ENCODE data around the gene HSPA1A. TPM values are rescaled to one million over a fixed set of nuclear protein-coding genes. Genes with fewer than 3 reads are reported as not detected.

Gene HSPA1A
- total RNA-seq, 1 experiment from 2014 or later, result 57.2 TPM

DNA sequence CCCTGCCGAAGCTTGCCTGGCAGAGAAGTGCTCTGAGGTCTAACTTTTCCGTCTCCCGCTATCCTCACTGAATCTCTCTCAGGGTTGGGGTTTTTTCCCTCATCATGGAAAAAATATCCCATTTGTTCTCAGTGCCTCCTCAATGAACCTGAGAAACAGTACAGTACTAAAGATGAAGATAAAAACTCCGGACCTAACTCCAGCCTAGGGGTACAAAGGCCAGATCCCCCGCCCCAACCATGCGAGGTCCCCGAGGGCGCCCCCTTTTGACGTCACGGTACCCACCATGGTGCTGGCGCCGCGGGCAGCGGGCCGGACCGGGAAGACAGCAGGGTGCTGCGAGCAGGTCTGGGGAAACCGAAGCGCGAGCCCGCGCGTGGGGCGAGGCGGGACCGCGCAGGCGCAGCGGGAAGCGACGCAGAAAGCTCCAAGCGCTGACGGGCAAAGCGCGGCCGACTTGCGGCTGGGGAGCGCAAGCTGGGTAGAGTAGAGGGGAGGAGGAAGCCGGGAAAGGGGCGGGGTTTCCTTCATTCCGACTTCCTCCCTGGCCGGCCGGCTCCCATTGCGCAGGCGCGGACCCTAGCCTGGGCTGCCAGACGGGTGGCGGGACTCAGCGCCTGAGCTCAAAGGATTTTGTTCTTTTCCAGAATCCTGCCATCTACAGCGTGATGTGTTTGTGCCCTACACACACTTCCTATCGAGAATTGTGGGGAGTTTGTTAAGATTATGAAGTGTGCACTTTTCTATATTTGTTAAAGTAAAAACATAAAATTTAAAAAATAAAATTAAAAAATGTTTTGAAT lies 8.7 kb upstream of the HSPA1A start, which contains the start of gene LSM2:
LSM2 (minus strand) TSS at position 497 of the 803 bp plus-strand sequence; CDS start at position 288, 209 bp downstream.
- DNase-seq (ENCODE audit: low spot score) (peak; percentile 98), ATAC-seq (peak; percentile 95)
- Mint-ChIP-seq H3K27ac (peak within 1 kb of the TSS; percentile 99), H3K36me3 (peaks cover 17% of the 10 kb centered on the region), H3K9me3 (no peaks in the 10 kb centered on the region), H3K4me1 (peaks cover 9% of the 10 kb centered on the region), H3K27me3 (ENCODE audit: low read depth) (no peaks in the 10 kb centered on the region; the same call in 1 of the 2 replicates), H3K4me3 (peak within 1 kb of the TSS; percentile 99)
- ChIA-PET POLR2A (interaction anchor here (0.6 to 1.9 kb wide), 12 partner anchors 7 to 166 kb away, joined by 3 to 23 read pairs (median 4); partner anchors contain the start of genes DXO, HSPA1A, HSPA1B and HSPA1L), CTCF (interaction anchor here (0.6 to 2.7 kb wide), 26 partner anchors 9 to 260 kb away, joined by 3 to 30 read pairs (median 4); partner anchors contain the start of genes ATP6V1G2, C6orf47, DDAH2 and HSPA1A)
- TF ChIP-seq MXD4 (CRISPR knock-in tag; IDR thresholded peaks at IDR 0.05; ENCODE audit: borderline replicate concordance) (no peak), SP1 (CRISPR knock-in tag; conservative IDR thresholded peaks at IDR 0.05) (peak; percentile 90), ZBTB21 (CRISPR knock-in tag; IDR thresholded peaks at IDR 0.05; ENCODE audit: borderline replicate concordance) (no peak), ZNF512 (CRISPR knock-in tag; IDR thresholded peaks at IDR 0.05; ENCODE audit: borderline replicate concordance) (no peak), PREB (CRISPR knock-in tag; IDR thresholded peaks at IDR 0.05; ENCODE audit: borderline replicate concordance) (no peak), PRDM15 (CRISPR knock-in tag; IDR thresholded peaks at IDR 0.05) (no peak), RORB (CRISPR knock-in tag; IDR thresholded peaks at IDR 0.05) (no peak), ZNF425 (CRISPR knock-in tag; conservative IDR thresholded peaks at IDR 0.05) (no peak), SMAD3 (CRISPR knock-in tag; IDR thresholded peaks at IDR 0.05; ENCODE audit: borderline replicate concordance) (peak; percentile 54; the same call in 1 of the 2 replicates), NFYB (CRISPR knock-in tag; conservative IDR thresholded peaks at IDR 0.05; ENCODE audit: low read depth) (no peak), ZNF317 (CRISPR knock-in tag; IDR thresholded peaks at IDR 0.05; ENCODE audit: borderline replicate concordance, low read depth) (no peak), NR3C1 (CRISPR knock-in tag; conservative IDR thresholded peaks at IDR 0.05; ENCODE audit: low read depth) (no peak), NFE2L1 (CRISPR knock-in tag; IDR thresholded peaks at IDR 0.05) (no peak), ZNF121 (CRISPR knock-in tag; IDR thresholded peaks at IDR 0.05) (no peak), SOX15 (CRISPR knock-in tag; IDR thresholded peaks at IDR 0.05) (no peak), IRF2 (CRISPR knock-in tag; IDR thresholded peaks at IDR 0.05; ENCODE audit: borderline replicate concordance, low read depth) (no peak), ZNF232 (CRISPR knock-in tag; IDR thresholded peaks at IDR 0.05) (peak; percentile 26; the same call in 1 of the 2 replicates)
- TF ChIP-seq, protein P1, sequence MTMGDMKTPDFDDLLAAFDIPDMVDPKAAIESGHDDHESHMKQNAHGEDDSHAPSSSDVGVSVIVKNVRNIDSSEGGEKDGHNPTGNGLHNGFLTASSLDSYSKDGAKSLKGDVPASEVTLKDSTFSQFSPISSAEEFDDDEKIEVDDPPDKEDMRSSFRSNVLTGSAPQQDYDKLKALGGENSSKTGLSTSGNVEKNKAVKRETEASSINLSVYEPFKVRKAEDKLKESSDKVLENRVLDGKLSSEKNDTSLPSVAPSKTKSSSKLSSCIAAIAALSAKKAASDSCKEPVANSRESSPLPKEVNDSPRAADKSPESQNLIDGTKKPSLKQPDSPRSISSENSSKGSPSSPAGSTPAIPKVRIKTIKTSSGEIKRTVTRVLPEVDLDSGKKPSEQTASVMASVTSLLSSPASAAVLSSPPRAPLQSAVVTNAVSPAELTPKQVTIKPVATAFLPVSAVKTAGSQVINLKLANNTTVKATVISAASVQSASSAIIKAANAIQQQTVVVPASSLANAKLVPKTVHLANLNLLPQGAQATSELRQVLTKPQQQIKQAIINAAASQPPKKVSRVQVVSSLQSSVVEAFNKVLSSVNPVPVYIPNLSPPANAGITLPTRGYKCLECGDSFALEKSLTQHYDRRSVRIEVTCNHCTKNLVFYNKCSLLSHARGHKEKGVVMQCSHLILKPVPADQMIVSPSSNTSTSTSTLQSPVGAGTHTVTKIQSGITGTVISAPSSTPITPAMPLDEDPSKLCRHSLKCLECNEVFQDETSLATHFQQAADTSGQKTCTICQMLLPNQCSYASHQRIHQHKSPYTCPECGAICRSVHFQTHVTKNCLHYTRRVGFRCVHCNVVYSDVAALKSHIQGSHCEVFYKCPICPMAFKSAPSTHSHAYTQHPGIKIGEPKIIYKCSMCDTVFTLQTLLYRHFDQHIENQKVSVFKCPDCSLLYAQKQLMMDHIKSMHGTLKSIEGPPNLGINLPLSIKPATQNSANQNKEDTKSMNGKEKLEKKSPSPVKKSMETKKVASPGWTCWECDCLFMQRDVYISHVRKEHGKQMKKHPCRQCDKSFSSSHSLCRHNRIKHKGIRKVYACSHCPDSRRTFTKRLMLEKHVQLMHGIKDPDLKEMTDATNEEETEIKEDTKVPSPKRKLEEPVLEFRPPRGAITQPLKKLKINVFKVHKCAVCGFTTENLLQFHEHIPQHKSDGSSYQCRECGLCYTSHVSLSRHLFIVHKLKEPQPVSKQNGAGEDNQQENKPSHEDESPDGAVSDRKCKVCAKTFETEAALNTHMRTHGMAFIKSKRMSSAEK (CRISPR knock-in tag; IDR thresholded peaks at IDR 0.05; ENCODE audit: borderline replicate concordance), result no peak
- TF ChIP-seq, protein P2, sequence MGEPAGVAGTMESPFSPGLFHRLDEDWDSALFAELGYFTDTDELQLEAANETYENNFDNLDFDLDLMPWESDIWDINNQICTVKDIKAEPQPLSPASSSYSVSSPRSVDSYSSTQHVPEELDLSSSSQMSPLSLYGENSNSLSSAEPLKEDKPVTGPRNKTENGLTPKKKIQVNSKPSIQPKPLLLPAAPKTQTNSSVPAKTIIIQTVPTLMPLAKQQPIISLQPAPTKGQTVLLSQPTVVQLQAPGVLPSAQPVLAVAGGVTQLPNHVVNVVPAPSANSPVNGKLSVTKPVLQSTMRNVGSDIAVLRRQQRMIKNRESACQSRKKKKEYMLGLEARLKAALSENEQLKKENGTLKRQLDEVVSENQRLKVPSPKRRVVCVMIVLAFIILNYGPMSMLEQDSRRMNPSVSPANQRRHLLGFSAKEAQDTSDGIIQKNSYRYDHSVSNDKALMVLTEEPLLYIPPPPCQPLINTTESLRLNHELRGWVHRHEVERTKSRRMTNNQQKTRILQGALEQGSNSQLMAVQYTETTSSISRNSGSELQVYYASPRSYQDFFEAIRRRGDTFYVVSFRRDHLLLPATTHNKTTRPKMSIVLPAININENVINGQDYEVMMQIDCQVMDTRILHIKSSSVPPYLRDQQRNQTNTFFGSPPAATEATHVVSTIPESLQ (CRISPR knock-in tag; IDR thresholded peaks at IDR 0.05), result no peak
- TF ChIP-seq, protein P3, sequence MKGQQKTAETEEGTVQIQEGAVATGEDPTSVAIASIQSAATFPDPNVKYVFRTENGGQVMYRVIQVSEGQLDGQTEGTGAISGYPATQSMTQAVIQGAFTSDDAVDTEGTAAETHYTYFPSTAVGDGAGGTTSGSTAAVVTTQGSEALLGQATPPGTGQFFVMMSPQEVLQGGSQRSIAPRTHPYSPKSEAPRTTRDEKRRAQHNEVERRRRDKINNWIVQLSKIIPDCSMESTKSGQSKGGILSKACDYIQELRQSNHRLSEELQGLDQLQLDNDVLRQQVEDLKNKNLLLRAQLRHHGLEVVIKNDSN (CRISPR knock-in tag; IDR thresholded peaks at IDR 0.05), result 0 out of 2 replicates have a peak, but pooled peaks have one; percentile 36

All from WTC11 (cell line).